ENCODE data around the gene KRT222.
A peak's percentile ranks its signal among the peaks of the same experiment; 100 is the strongest.

KRT222 gene

GRCh38 chr17:40664582-40665333 is at the start of gene KRT222:
TSS of gene KRT222 (minus strand) at chr17:40665177. CDS start at chr17:40665099, 78 bp downstream.
- in situ Hi-C loops (cut with HindIII; ENCODE audit: low pct_ligation_motif_present, low pct_unique_long_range_greater_than_20kb, low sequenced_read_pairs): no loop called here
- DNase-seq: peak; percentile 54

GRCh38 chr17:40714473-40714872 is 49.5 kb upstream of the KRT222 start:
- no peak for DNase-seq
- in situ Hi-C loops (cut with HindIII; ENCODE audit: low pct_ligation_motif_present, low pct_unique_long_range_greater_than_20kb, low sequenced_read_pairs): no loop called here

- no peak for DNase-seq
- in situ Hi-C loops (cut with HindIII; ENCODE audit: low pct_ligation_motif_present, low pct_unique_long_range_greater_than_20kb, low sequenced_read_pairs): no loop called here
These were observed 42.8 kb upstream of the KRT222 start for GRCh38 chr17:40707745-40708144.

- no peak for DNase-seq
- in situ Hi-C loops (cut with HindIII; ENCODE audit: low pct_ligation_motif_present, low pct_unique_long_range_greater_than_20kb, low sequenced_read_pairs): no loop called here
These were observed 40.6 kb upstream of the KRT222 start for GRCh38 chr17:40705584-40705983.

- DNase-seq: no peak
- in situ Hi-C loops (cut with HindIII; ENCODE audit: low pct_ligation_motif_present, low pct_unique_long_range_greater_than_20kb, low sequenced_read_pairs): no loop called here
These were observed 38.7 kb upstream of the KRT222 start, which contains the start of gene KRT24 for GRCh38 chr17:40703652-40704051. TSS of gene KRT24 (minus strand) at chr17:40703752. CDS start at chr17:40703693, 59 bp downstream.

GRCh38 chr17:40702271-40702670 is 37.3 kb upstream of the KRT222 start:
- in situ Hi-C loops (cut with HindIII; ENCODE audit: low pct_ligation_motif_present, low pct_unique_long_range_greater_than_20kb, low sequenced_read_pairs): no loop called here
- no peak for DNase-seq

GRCh38 chr17:40699853-40700252 is 34.9 kb upstream of the KRT222 start:
- DNase-seq: no peak
- in situ Hi-C loops (cut with HindIII; ENCODE audit: low pct_ligation_motif_present, low pct_unique_long_range_greater_than_20kb, low sequenced_read_pairs): no loop called here

- in situ Hi-C loops (cut with HindIII; ENCODE audit: low pct_ligation_motif_present, low pct_unique_long_range_greater_than_20kb, low sequenced_read_pairs): no loop called here
- DNase-seq: no peak
These were observed 34.4 kb upstream of the KRT222 start for GRCh38 chr17:40699371-40699770.

GRCh38 chr17:40697297-40697696 is 32.3 kb upstream of the KRT222 start:
- DNase-seq: no peak
- in situ Hi-C loops (cut with HindIII; ENCODE audit: low pct_ligation_motif_present, low pct_unique_long_range_greater_than_20kb, low sequenced_read_pairs): no loop called here

- in situ Hi-C loops (cut with HindIII; ENCODE audit: low pct_ligation_motif_present, low pct_unique_long_range_greater_than_20kb, low sequenced_read_pairs): no loop called here
- no peak for DNase-seq
These were observed 31.7 kb upstream of the KRT222 start for GRCh38 chr17:40696651-40697072.

GRCh38 chr17:40695874-40696472 is 31.0 kb upstream of the KRT222 start:
- peak; percentile 33 for DNase-seq
- in situ Hi-C loops (cut with HindIII; ENCODE audit: low pct_ligation_motif_present, low pct_unique_long_range_greater_than_20kb, low sequenced_read_pairs): no loop called here

GRCh38 chr17:40694584-40694983 is 29.6 kb upstream of the KRT222 start:
- DNase-seq: no peak
- in situ Hi-C loops (cut with HindIII; ENCODE audit: low pct_ligation_motif_present, low pct_unique_long_range_greater_than_20kb, low sequenced_read_pairs): no loop called here

GRCh38 chr17:40687106-40687505 is 22.1 kb upstream of the KRT222 start:
- no peak for DNase-seq
- in situ Hi-C loops (cut with HindIII; ENCODE audit: low pct_ligation_motif_present, low pct_unique_long_range_greater_than_20kb, low sequenced_read_pairs): no loop called here

GRCh38 chr17:40686192-40686591 is 21.2 kb upstream of the KRT222 start:
- DNase-seq: no peak
- in situ Hi-C loops (cut with HindIII; ENCODE audit: low pct_ligation_motif_present, low pct_unique_long_range_greater_than_20kb, low sequenced_read_pairs): no loop called here

GRCh38 chr17:40680998-40681397 is 16.0 kb upstream of the KRT222 start:
- in situ Hi-C loops (cut with HindIII; ENCODE audit: low pct_ligation_motif_present, low pct_unique_long_range_greater_than_20kb, low sequenced_read_pairs): no loop called here
- no peak for DNase-seq

- no peak for DNase-seq
- in situ Hi-C loops (cut with HindIII; ENCODE audit: low pct_ligation_motif_present, low pct_unique_long_range_greater_than_20kb, low sequenced_read_pairs): no loop called here
These were observed 14.5 kb upstream of the KRT222 start for GRCh38 chr17:40679523-40679907.

GRCh38 chr17:40678902-40679522 is 14.0 kb upstream of the KRT222 start:
- in situ Hi-C loops (cut with HindIII; ENCODE audit: low pct_ligation_motif_present, low pct_unique_long_range_greater_than_20kb, low sequenced_read_pairs): no loop called here
- DNase-seq: peak; percentile 31

GRCh38 chr17:40675905-40676304 is 10.9 kb upstream of the KRT222 start:
- no peak for DNase-seq

GRCh38 chr17:40672654-40673053 is 7.7 kb upstream of the KRT222 start:
- in situ Hi-C loops (cut with HindIII; ENCODE audit: low pct_ligation_motif_present, low pct_unique_long_range_greater_than_20kb, low sequenced_read_pairs): no loop called here
- DNase-seq: no peak

More at GRCh38 chr17:40675905-40676304, 10.9 kb upstream of the KRT222 start:
- in situ Hi-C loops (cut with HindIII; ENCODE audit: low pct_ligation_motif_present, low pct_unique_long_range_greater_than_20kb, low sequenced_read_pairs): no loop called here

- in situ Hi-C loops (cut with HindIII; ENCODE audit: low pct_ligation_motif_present, low pct_unique_long_range_greater_than_20kb, low sequenced_read_pairs): no loop called here
- DNase-seq: no peak
These were observed 6.3 kb upstream of the KRT222 start for GRCh38 chr17:40671282-40671681.

Data from ACHN (cell line).